GM19463 (cell line): ENCODE measurements around the gene FAM83D.

Experiments
- ATAC-seq: cut with Tn5 transposase; IDR thresholded peaks from one replicate; pipeline ENCODE4 v1.9.1; 2021; ENCODE audit warnings: mild to moderate bottlenecking, moderate library complexity; ENCODE audit not compliant: unreplicated experiment

FAM83D gene

GRCh38 chr20:38926142-38926933 lies at the start of gene FAM83D:
TSS of gene FAM83D (plus strand) at chr20:38926417. CDS start at chr20:38926443, 26 bp downstream.
- peak; percentile 93 for ATAC-seq

GRCh38 chr20:38877483-38877882 lies 48.7 kb upstream of the FAM83D start:
- ATAC-seq: no peak

- no peak for ATAC-seq
Measured at GRCh38 chr20:38878866-38879265, 47.4 kb upstream of the FAM83D start.

GRCh38 chr20:38880952-38881735 lies 45.1 kb upstream of the FAM83D start:
- ATAC-seq: no peak

- no peak for ATAC-seq
Measured at GRCh38 chr20:38881806-38882440, 44.3 kb upstream of the FAM83D start.

- no peak for ATAC-seq
Measured at GRCh38 chr20:38882600-38882999, 43.6 kb upstream of the FAM83D start.

- ATAC-seq: no peak
Measured at GRCh38 chr20:38883081-38883980, 42.9 kb upstream of the FAM83D start.

GRCh38 chr20:38883981-38884733 lies 42.1 kb upstream of the FAM83D start:
- ATAC-seq: no peak

- ATAC-seq: no peak
Measured at GRCh38 chr20:38885357-38885756, 40.9 kb upstream of the FAM83D start.

GRCh38 chr20:38888059-38888831 lies 38.0 kb upstream of the FAM83D start:
- ATAC-seq: no peak

- ATAC-seq: no peak
Measured at GRCh38 chr20:38889050-38889449, 37.2 kb upstream of the FAM83D start.

- no peak for ATAC-seq
Measured at GRCh38 chr20:38889792-38890496, 36.3 kb upstream of the FAM83D start.

- no peak for ATAC-seq
Measured at GRCh38 chr20:38890497-38890818, 35.8 kb upstream of the FAM83D start.

- peak; percentile 64 for ATAC-seq
Measured at GRCh38 chr20:38892091-38892981, 33.9 kb upstream of the FAM83D start.

GRCh38 chr20:38893056-38893564 lies 33.1 kb upstream of the FAM83D start:
- ATAC-seq: no peak

GRCh38 chr20:38893565-38894090 lies 32.6 kb upstream of the FAM83D start:
- peak; percentile 43 for ATAC-seq
